Omental fat pad (tissue), 4 donors: ENCODE data around the gene DNAH3. TPM values are rescaled to one million over a fixed set of nuclear protein-coding genes. Genes with fewer than 3 reads are reported as not detected.

Experiments used
- ATAC-seq: fragments of 150-250 bp; one replicate; pipeline ENCODE4 v1.9.1; 2016; ENCODE audit warnings: mild to moderate bottlenecking, moderate library complexity; ENCODE audit not compliant: low FRiP score
- DNase-seq: peaks from one replicate; pipeline ENCODE4 v3.0.0-alpha.2; 2019; ENCODE audit warnings: low spot score
- CTCF ChIP-seq, 3 donors: fragments of 450-650 bp; IDR thresholded peaks; one replicate each; pipeline ENCODE4 v1.5.1; 2016 to 2017; ENCODE audit warnings: antibody characterized with exemption in 3 of 3, mild to moderate bottlenecking in 3 of 3, moderate library complexity in 2 of 3
- total RNA-seq, 4 donors: library from RNA; depleted of rRNA; stranded (reverse); fragments of >200 nt; gene quantifications; one replicate each; pipeline ENCODE4 v1.1.0, GENCODE V29; 2016

DNAH3 gene
- total RNA-seq, 4 donors from 2014 or later: 0.12 TPM; not detected in 3

- ATAC-seq (no peak), DNase-seq (no peak)
- TF ChIP-seq CTCF (IDR thresholded peaks at IDR 0.05): no peak
Observed at GRCh38 chr16:21026846-21027245, 123.8 kb downstream of the DNAH3 start.

- no peak for DNase-seq
- no peak for ATAC-seq
- TF ChIP-seq CTCF (IDR thresholded peaks at IDR 0.05): no peak
Observed at GRCh38 chr16:21023509-21024202, 127.0 kb downstream of the DNAH3 start.

DNA sequence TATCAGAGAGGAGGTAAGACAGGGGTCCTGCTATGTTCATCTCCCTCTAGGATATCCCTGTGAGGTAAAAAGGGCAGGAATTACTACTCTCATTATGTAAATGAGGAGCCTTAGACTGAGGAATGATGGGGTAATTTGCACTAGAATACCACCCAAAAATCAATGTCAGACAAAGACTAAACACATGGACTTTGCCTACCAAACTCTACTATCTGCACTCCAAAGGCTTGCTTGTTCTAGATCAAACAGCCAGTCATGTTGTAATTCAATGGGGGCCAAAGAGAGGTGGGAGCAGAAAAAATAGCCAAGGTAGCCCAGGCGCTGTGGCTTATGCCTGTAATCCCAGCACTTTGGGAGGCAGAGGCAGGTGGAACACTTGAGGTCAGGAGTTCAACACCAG is 129.3 kb downstream of the DNAH3 start:
- no peak for DNase-seq
- TF ChIP-seq CTCF (IDR thresholded peaks at IDR 0.05): no peak
- no peak for ATAC-seq

DNA sequence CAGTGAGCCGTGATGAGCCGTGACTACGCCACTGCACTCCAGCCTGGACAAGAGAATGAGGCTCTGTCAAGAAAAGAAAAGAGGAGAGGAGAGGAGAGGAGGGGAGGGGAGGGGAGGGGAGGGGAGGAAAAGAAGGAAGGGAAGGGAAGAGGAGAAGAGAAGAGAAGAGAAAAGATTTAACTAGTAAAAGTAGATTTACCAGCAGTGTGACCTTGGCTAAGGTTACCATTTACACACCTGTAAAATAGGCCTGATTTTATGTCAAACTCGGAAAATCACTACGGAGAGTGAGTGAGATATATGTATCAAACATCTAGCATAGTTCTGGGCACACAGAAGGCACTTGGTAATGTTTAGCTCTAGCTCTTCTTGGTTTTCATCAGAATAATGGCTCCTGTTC is 140.8 kb downstream of the DNAH3 start:
- ATAC-seq (no peak), DNase-seq (no peak)
- no peak for TF ChIP-seq CTCF (IDR thresholded peaks at IDR 0.05)

- DNase-seq: no peak
- TF ChIP-seq CTCF (IDR thresholded peaks at IDR 0.05): no peak
- ATAC-seq: no peak
Observed at GRCh38 chr16:21005008-21005407, 145.6 kb downstream of the DNAH3 start.

- no peak for DNase-seq
- ATAC-seq: no peak
- TF ChIP-seq CTCF (IDR thresholded peaks at IDR 0.05): no peak
Observed at GRCh38 chr16:21001262-21001661, 149.4 kb downstream of the DNAH3 start.

DNA sequence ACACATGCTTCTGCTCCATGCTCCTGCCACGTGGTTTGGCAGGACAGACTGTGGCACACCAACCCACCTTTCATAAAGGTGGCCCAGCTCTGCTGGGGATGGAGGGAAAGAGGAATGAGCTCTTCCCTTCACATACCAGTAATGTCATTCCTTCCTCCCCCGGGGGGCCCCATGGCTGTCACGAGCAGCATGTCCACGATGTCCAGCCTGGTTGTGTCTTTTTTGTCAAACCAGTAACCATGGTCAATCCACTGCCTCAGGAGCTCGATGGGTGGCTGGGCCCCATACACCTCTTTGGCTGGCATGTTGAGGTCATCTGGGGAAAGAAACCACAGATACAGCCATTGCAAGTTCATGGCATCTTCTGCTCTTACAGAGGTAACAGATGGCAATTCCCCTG is 153.5 kb downstream of the DNAH3 start:
- DNase-seq (no peak), ATAC-seq (no peak)
- TF ChIP-seq CTCF (IDR thresholded peaks at IDR 0.05): no peak
